PC-9 (cell line): Measurements from ENCODE around the gene MIER1. TPM values are rescaled to one million over a fixed set of nuclear protein-coding genes. Genes with fewer than 3 reads are reported as not detected.

ENCODE experiments used
- BruUV-seq: library from RNA; stranded (reverse); fragments of 400-500 nt; replicated peaks from 2 replicates; lab custom pipeline; 2021; lab: Mats Ljungman, UMichigan
- CTCF ChIA-PET: fragments of 300-600 bp; sonication (Branson Sonifier 250); formaldehyde crosslinking; loops from one replicate; lab custom pipeline; 2022; ENCODE audit warnings: antibody characterized with exemption; lab: Charles Lee
- POLR2A ChIA-PET: fragments of 300-600 bp; sonication (Branson Sonifier 250); formaldehyde crosslinking; loops from one replicate; lab custom pipeline; 2022; ENCODE audit warnings: antibody characterized with exemption; ENCODE audit not compliant: unreplicated experiment; lab: Charles Lee
- DNase-seq, 2 experiments: peaks; one replicate each; pipeline versions ENCODE4 v3.0.0 to v3.0.0-alpha.2; 2015 to 2022; ENCODE audit warnings: mixed read lengths in 1 of 2
- H2AFZ ChIP-seq: fragments of 200-600 bp; sonication (generic); 2 replicates; pipeline ENCODE4 v1.8.1; 2017; ENCODE audit warnings: antibody characterized with exemption
- H3F3A ChIP-seq: fragments of 200-600 bp; sonication (generic); 2 replicates; pipeline ENCODE4 v1.8.1; 2017; ENCODE audit warnings: antibody characterized with exemption, mild to moderate bottlenecking, low read depth; ENCODE audit not compliant: insufficient read depth
- H3K27ac ChIP-seq: fragments of 200-600 bp; sonication (generic); 2 replicates; pipeline ENCODE4 v1.6.1; 2016; ENCODE audit warnings: mixed run types
- H3K27me3 ChIP-seq: fragments of 200-600 bp; sonication (generic); 2 replicates; pipeline ENCODE4 v1.6.1; 2016; ENCODE audit warnings: low read depth, mixed run types; ENCODE audit not compliant: insufficient read depth
- H3K36me3 ChIP-seq: fragments of 200-600 bp; sonication (generic); 2 replicates; pipeline ENCODE4 v1.6.1; 2016; ENCODE audit warnings: low read depth, mixed run types
- H3K4me1 ChIP-seq: fragments of 200-600 bp; sonication (generic); replicated peaks from 2 replicates; pipeline ENCODE4 v1.6.1; 2016; ENCODE audit warnings: mixed run types; ENCODE audit not compliant: insufficient read depth
- H3K4me2 ChIP-seq: fragments of 200-600 bp; sonication (generic); 2 replicates; pipeline ENCODE4 v1.6.1; 2017; ENCODE audit warnings: mixed run types
- H3K4me3 ChIP-seq: fragments of 200-600 bp; sonication (generic); 2 replicates; pipeline ENCODE4 v1.6.1; 2016; ENCODE audit warnings: mixed run types
- H3K79me2 ChIP-seq: fragments of 200-600 bp; sonication (generic); 2 replicates; pipeline ENCODE4 v1.6.1; 2017; ENCODE audit warnings: low read depth, mixed run types
- H3K9me2 ChIP-seq: fragments of 200-600 bp; sonication (generic); 2 replicates; pipeline ENCODE4 v1.8.1; 2017; ENCODE audit warnings: mild to moderate bottlenecking; ENCODE audit not compliant: insufficient read depth
- H3K9me3 ChIP-seq: fragments of 200-600 bp; sonication (generic); 2 replicates; pipeline ENCODE4 v1.8.1; 2016; ENCODE audit warnings: low read depth; ENCODE audit not compliant: insufficient read depth
- H4K20me1 ChIP-seq: fragments of 200-600 bp; sonication (generic); 2 replicates; pipeline ENCODE4 v1.8.1; 2017; ENCODE audit not compliant: insufficient read depth
- EZH2 ChIP-seq: fragments of 200-600 bp; sonication (generic); IDR thresholded peaks from 2 replicates; pipeline ENCODE4 v1.8.0; 2017; ENCODE audit warnings: antibody characterized with exemption, low read depth
- intact Hi-C: fragments of 100-400 bp; cut with micrococcal nuclease; formaldehyde crosslinking; loops from one replicate; pipeline ENCODE4 v1.10.0; 2022; ENCODE audit not compliant: unreplicated experiment
- total RNA-seq: library from RNA; stranded (reverse); gene quantifications from 2 replicates; pipeline ENCODE4 v1.2.3, GENCODE V29; 2021
- TF ChIP-seq, protein P1 (sequence below): fragments of 200-600 bp; sonication (generic); conservative IDR thresholded peaks from 2 replicates; pipeline ENCODE4 v1.6.1; 2017; ENCODE audit warnings: mixed run types, antibody characterized with exemption, mild to moderate bottlenecking, moderate library complexity

Gene MIER1
- total RNA-seq, 1 experiment from 2014 or later = 30.4 TPM

DNA sequence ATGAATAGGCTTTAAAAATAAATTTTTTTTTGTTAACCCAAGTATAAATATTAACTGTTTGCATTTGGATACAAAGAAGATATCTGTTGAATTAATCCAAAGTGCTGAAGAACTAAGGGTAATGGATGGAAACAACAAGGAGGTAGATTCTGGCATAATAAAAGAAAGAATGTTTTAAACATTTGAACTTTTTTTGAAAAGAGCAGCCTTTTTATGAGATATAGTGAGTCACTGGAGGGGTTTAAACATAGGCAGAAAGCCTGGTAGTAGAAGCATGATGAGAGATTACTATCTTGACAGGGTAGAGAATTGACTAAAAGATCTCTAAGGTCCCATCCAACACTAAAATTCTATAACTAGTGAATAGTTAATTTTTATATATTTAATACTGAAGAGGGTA lies 2.7 kb downstream of the MIER1 start:
- TF ChIP-seq, protein P1, sequence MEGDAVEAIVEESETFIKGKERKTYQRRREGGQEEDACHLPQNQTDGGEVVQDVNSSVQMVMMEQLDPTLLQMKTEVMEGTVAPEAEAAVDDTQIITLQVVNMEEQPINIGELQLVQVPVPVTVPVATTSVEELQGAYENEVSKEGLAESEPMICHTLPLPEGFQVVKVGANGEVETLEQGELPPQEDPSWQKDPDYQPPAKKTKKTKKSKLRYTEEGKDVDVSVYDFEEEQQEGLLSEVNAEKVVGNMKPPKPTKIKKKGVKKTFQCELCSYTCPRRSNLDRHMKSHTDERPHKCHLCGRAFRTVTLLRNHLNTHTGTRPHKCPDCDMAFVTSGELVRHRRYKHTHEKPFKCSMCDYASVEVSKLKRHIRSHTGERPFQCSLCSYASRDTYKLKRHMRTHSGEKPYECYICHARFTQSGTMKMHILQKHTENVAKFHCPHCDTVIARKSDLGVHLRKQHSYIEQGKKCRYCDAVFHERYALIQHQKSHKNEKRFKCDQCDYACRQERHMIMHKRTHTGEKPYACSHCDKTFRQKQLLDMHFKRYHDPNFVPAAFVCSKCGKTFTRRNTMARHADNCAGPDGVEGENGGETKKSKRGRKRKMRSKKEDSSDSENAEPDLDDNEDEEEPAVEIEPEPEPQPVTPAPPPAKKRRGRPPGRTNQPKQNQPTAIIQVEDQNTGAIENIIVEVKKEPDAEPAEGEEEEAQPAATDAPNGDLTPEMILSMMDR = no peak
- no peak for TF ChIP-seq EZH2
- no peak for DNase-seq
- ChIA-PET POLR2A (no interaction called here), CTCF (no interaction called here)
- Histone ChIP-seq H3K4me3 (no peak overlapping the region), H3K27ac (no peak overlapping the region), H3K27me3 (no peaks in the 10 kb centered on the region), H3K36me3 (0 out of 2 replicates have a peak, but pooled peaks cover 5% of the 10 kb centered on the region), H3K9me3 (no peaks in the 10 kb centered on the region), H3F3A (peaks cover 22% of the 10 kb centered on the region), H3K9me2 (no peaks in the 10 kb centered on the region), H2AFZ (no peak overlapping the region), H4K20me1 (peaks cover 6% of the 10 kb centered on the region), H3K79me2 (peaks cover 73% of the 10 kb centered on the region), H3K4me2 (no peak overlapping the region), H3K4me1 (peaks cover 43% of the 10 kb centered on the region)
- intact Hi-C loops = no loop called here
- no TSS peak for BruUV-seq

DNA sequence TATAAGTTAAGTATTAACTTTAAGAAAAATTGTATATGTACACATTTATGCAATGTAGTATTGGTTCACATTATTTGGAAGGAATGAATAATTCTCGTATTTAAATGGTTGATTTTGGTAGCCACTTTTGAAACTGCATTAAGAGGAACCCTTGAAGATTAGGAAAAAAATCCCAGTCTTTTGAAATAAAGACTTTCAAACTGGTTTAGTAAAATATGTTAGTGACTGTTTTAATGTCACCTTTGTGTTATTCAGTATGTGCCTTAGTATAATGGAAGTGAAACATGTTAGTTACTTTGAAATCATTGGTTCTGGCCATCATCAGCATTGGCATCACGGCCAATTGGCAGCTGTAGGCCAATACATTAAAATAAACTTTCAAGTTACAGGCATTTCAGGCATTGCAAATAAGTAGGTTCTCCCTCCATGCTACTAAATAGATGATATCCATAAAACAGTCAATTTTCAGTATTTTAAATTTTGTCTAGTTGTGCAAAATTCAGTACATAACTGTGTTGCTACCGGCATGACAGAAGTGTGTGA lies 4.4 kb downstream of the MIER1 start:
- Histone ChIP-seq H3F3A (peaks cover 22% of the 10 kb centered on the region), H3K9me3 (no peaks in the 10 kb centered on the region), H3K4me3 (peak overlapping the region; percentile 95; the same call in 1 of the 2 replicates), H3K4me1 (peaks cover 47% of the 10 kb centered on the region), H3K36me3 (0 out of 2 replicates have a peak, but pooled peaks cover 5% of the 10 kb centered on the region), H4K20me1 (peaks cover 7% of the 10 kb centered on the region), H3K27ac (peak overlapping the region; percentile 70; the same call in 1 of the 2 replicates), H3K9me2 (no peaks in the 10 kb centered on the region), H2AFZ (no peak overlapping the region), H3K4me2 (peak overlapping the region; percentile 100), H3K27me3 (no peaks in the 10 kb centered on the region), H3K79me2 (peaks cover 73% of the 10 kb centered on the region)
- no TSS peak for BruUV-seq
- intact Hi-C loops = no loop called here
- ChIA-PET CTCF (no interaction called here), POLR2A (no interaction called here)
- DNase-seq = no peak
- TF ChIP-seq, protein P1 = no peak
- TF ChIP-seq EZH2 = no peak

DNA sequence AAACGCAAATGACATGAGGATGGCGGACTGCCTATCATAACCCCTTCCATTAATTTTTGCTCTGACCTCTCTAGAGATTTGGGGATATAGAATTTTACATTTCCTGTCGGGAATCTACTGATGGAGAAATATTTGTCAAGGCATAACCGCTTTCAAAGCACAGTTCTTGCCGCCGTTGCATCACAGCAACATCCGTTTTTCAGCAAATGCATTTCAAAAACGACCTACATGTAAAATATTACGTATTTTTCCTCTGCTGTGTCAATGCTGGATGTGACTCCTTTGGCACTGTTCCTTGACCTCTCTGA lies 4.9 kb downstream of the MIER1 start:
- no peaks in the 10 kb centered on the region for H3K9me2 ChIP-seq
- 0 out of 2 replicates have a peak, but pooled peaks cover 5% of the 10 kb centered on the region for H3K36me3 ChIP-seq
- H3K79me2 ChIP-seq = peaks cover 74% of the 10 kb centered on the region
- H3K27ac ChIP-seq = peak overlapping the region; percentile 70
- H3K27me3 ChIP-seq = no peaks in the 10 kb centered on the region
- TF ChIP-seq, protein P1 = no peak
- no peaks in the 10 kb centered on the region for H3K9me3 ChIP-seq
- peak overlapping the region; percentile 100 for H3K4me2 ChIP-seq
- H4K20me1 ChIP-seq = peaks cover 7% of the 10 kb centered on the region
- no TSS peak for BruUV-seq
- no peak for DNase-seq
- intact Hi-C loops = no loop called here
- peak overlapping the region; percentile 73; the same call in 1 of the 2 replicates for H2AFZ ChIP-seq
- peaks cover 47% of the 10 kb centered on the region for H3K4me1 ChIP-seq
- H3F3A ChIP-seq = peaks cover 22% of the 10 kb centered on the region
- CTCF ChIA-PET = no interaction called here
- peak overlapping the region; percentile 95; the same call in 1 of the 2 replicates for H3K4me3 ChIP-seq
- POLR2A ChIA-PET = interaction anchor here (0.7 kb wide), 1 partner anchor 592 kb away, joined by 8 read pairs; no protein-coding TSS in a partner anchor
